Body of pancreas (tissue), 4 donors: ENCODE data around the gene ACTA1.

Experiments used
- POLR2A ChIP-seq, 3 donors: fragments of 450-650 bp; IDR thresholded peaks; one replicate each; pipeline ENCODE4 v1.6.1; 2016; ENCODE audit warnings: antibody characterized with exemption in 3 of 3, mild to moderate bottlenecking in 2 of 3
- TF ChIP-seq, protein P1 (sequence below), 7 experiments: fragments of 450-650 bp in 4 of 7; fragments of 200-600 bp in 3 of 7; sonication (generic) in 3 of 7; IDR thresholded peaks; one replicate each; pipeline ENCODE4 v1.5.1; 2016 to 2019; ENCODE audit warnings: antibody characterized with exemption in 7 of 7

DNA sequence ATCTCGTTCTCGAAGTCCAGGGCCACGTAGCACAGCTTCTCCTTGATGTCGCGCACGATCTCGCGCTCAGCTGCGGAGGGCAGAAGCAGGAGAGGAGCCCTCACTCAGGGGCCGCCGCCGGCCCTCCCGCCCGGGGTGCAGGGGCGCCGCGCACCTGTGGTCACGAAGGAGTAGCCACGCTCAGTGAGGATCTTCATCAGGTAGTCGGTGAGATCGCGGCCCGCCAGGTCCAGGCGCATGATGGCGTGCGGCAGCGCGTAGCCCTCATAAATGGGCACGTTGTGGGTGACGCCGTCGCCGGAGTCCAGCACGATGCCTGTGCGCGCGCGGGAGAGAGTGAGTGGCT, 1.8 kb downstream of the ACTA1 start:
- TF ChIP-seq, protein P1, sequence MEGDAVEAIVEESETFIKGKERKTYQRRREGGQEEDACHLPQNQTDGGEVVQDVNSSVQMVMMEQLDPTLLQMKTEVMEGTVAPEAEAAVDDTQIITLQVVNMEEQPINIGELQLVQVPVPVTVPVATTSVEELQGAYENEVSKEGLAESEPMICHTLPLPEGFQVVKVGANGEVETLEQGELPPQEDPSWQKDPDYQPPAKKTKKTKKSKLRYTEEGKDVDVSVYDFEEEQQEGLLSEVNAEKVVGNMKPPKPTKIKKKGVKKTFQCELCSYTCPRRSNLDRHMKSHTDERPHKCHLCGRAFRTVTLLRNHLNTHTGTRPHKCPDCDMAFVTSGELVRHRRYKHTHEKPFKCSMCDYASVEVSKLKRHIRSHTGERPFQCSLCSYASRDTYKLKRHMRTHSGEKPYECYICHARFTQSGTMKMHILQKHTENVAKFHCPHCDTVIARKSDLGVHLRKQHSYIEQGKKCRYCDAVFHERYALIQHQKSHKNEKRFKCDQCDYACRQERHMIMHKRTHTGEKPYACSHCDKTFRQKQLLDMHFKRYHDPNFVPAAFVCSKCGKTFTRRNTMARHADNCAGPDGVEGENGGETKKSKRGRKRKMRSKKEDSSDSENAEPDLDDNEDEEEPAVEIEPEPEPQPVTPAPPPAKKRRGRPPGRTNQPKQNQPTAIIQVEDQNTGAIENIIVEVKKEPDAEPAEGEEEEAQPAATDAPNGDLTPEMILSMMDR (IDR thresholded peaks at IDR 0.05) = no peak
- TF ChIP-seq POLR2A (IDR thresholded peaks at IDR 0.05) = no peak
